CD4-positive, alpha-beta T cell (primary cell): ENCODE data around the gene CACNA1B. TPM values are rescaled to one million over a fixed set of nuclear protein-coding genes. Genes with fewer than 3 reads are reported as not detected.

ENCODE experiments used
- ATAC-seq: fragments of 200-7000 bp; cut with Tn5 transposase; one replicate; pipeline ENCODE4 v1.10.0; 2022; ENCODE audit warnings: mild to moderate bottlenecking; ENCODE audit not compliant: poor library complexity
- CTCF ChIA-PET: fragments of 350-600 bp; sonication (Branson Sonifier 250); formaldehyde crosslinking; loops from one replicate; lab custom pipeline; 2021; ENCODE audit warnings: antibody characterized with exemption, inconsistent platforms; lab: Charles Lee
- POLR2A ChIA-PET: fragments of 350-600 bp; sonication (Branson Sonifier 250); formaldehyde crosslinking; loops from one replicate; lab custom pipeline; 2021; ENCODE audit warnings: antibody characterized with exemption, inconsistent platforms; lab: Charles Lee
- DNase-seq, 14 experiments: peaks; one replicate each; pipeline ENCODE4 v3.0.0-alpha.2; 2013 to 2020; ENCODE audit warnings: mixed read lengths in 2 of 14
- H3K27ac ChIP-seq, 2 donors: one replicate each; pipeline versions ENCODE4 v1.5.1 to v1.7.0; 2013; ENCODE audit warnings: low read length in 2 of 2, low read depth in 1 of 2, mild to moderate bottlenecking in 1 of 2
- H3K27me3 ChIP-seq, 2 experiments: 1 replicate in 1 of 2; 2 replicates in 1 of 2; pipeline versions ENCODE4 v1.6.1 to v1.7.0; 2013; ENCODE audit warnings: low read length in 2 of 2, control low read depth in 1 of 2, mild to moderate bottlenecking in 1 of 2, moderate library complexity in 1 of 2; ENCODE audit not compliant: insufficient read depth in 2 of 2, control insufficient read depth in 1 of 2
- H3K36me3 ChIP-seq: one replicate; pipeline ENCODE4 v1.6.1; 2013; ENCODE audit warnings: low read length, control low read depth; ENCODE audit not compliant: insufficient read depth
- H3K4me1 ChIP-seq: one replicate; pipeline ENCODE4 v1.6.1; 2013; ENCODE audit warnings: low read length, control low read depth; ENCODE audit not compliant: insufficient read depth
- H3K4me3 ChIP-seq: one replicate; pipeline ENCODE4 v1.5.1; 2013; ENCODE audit warnings: mild to moderate bottlenecking, low read length, moderate library complexity
- H3K9me3 ChIP-seq, 2 experiments: 1 replicate in 1 of 2; 2 replicates in 1 of 2; pipeline versions ENCODE4 v1.6.1 to v1.7.0; 2013; ENCODE audit warnings: low read length in 2 of 2, mild to moderate bottlenecking in 2 of 2, control low read depth in 1 of 2, moderate library complexity in 1 of 2; ENCODE audit not compliant: control insufficient read depth in 1 of 2, insufficient read depth in 1 of 2
- H3K27ac Mint-ChIP-seq: one replicate; pipeline ENCODE4 v1.8.0; 2020; ENCODE audit warnings: mixed read lengths
- H3K27me3 Mint-ChIP-seq: one replicate; pipeline ENCODE4 v1.8.0; 2021; ENCODE audit warnings: mixed read lengths
- H3K36me3 Mint-ChIP-seq: one replicate; pipeline ENCODE4 v1.8.0; 2021; ENCODE audit warnings: low read depth, mixed read lengths
- H3K4me1 Mint-ChIP-seq: one replicate; pipeline ENCODE4 v1.8.0; 2021; ENCODE audit warnings: low read depth, mixed read lengths
- H3K4me3 Mint-ChIP-seq: one replicate; pipeline ENCODE4 v1.8.0; 2020; ENCODE audit warnings: mild to moderate bottlenecking, mixed read lengths
- H3K9me3 Mint-ChIP-seq: one replicate; pipeline ENCODE4 v1.8.0; 2020; ENCODE audit warnings: mixed read lengths
- CTCF ChIP-seq: fragments of 200-600 bp; IDR thresholded peaks from one replicate; pipeline ENCODE4 v1.8.0; 2022; ENCODE audit warnings: antibody characterized with exemption, mild to moderate bottlenecking
- intact Hi-C, 2 experiments: fragments of 100-400 bp; cut with DNase I in 1 of 2; cut with micrococcal nuclease in 1 of 2; formaldehyde crosslinking; loops; one replicate each; pipeline versions ENCODE4 v1.15.1 to v1.9.0; 2023 to 2025; cut with DNase I, micrococcal nuclease
- total RNA-seq, 174 experiments: library from RNA in 2 of 174; stranded (reverse) in 2 of 174; gene quantifications; one replicate each; pipeline ENCODE4 v1.2.3 and lab custom pipeline; 2021 to 2026

Gene CACNA1B
- total RNA-seq, 2 experiments from 2014 or later = not detected

GRCh38 chr9:137829260-137829996 is 48.2 kb upstream of the CACNA1B start:
- Mint-ChIP-seq H3K27me3 (no peaks in the 10 kb centered on the region), H3K4me1 (peaks cover 4% of the 10 kb centered on the region), H3K4me3 (no peak overlapping the region), H3K27ac (no peak overlapping the region), H3K9me3 (no peaks in the 10 kb centered on the region), H3K36me3 (peaks cover 61% of the 10 kb centered on the region)
- Histone ChIP-seq H3K9me3 (peaks cover 0 to 5% of the 10 kb centered on the region in 2 experiments), H3K27me3 (no peaks in the 10 kb centered on the region), H3K4me3 (no peak overlapping the region), H3K4me1 (no peaks in the 10 kb centered on the region), H3K36me3 (peaks cover 66% of the 10 kb centered on the region), H3K27ac (no peak overlapping the region)
- ATAC-seq = no peak
- CTCF ChIA-PET = no interaction called here
- POLR2A ChIA-PET = no interaction called here
- no peak for DNase-seq
- intact Hi-C loops = no loop called here
- TF ChIP-seq CTCF = no peak

- no peaks in the 10 kb centered on the region for H3K4me1 Mint-ChIP-seq
- H3K27ac Mint-ChIP-seq = no peak overlapping the region
- no peaks in the 10 kb centered on the region for H3K9me3 Mint-ChIP-seq
- CTCF ChIA-PET = no interaction called here
- H3K4me1 ChIP-seq = no peaks in the 10 kb centered on the region
- H3K4me3 ChIP-seq = no peak overlapping the region
- TF ChIP-seq CTCF = no peak
- H3K27ac ChIP-seq = no peak overlapping the region
- no peaks in the 10 kb centered on the region for H3K9me3 ChIP-seq
- H3K36me3 Mint-ChIP-seq = peaks cover 44% of the 10 kb centered on the region
- H3K36me3 ChIP-seq = peaks cover 67% of the 10 kb centered on the region
- ATAC-seq (no peak), DNase-seq (no peak)
- no peaks in the 10 kb centered on the region for H3K27me3 ChIP-seq
- POLR2A ChIA-PET = no interaction called here
- intact Hi-C loops = no loop called here
- no peak overlapping the region for H3K4me3 Mint-ChIP-seq
- H3K27me3 Mint-ChIP-seq = no peaks in the 10 kb centered on the region
These were observed 45.3 kb upstream of the CACNA1B start for GRCh38 chr9:137832191-137832700.

- DNase-seq (no peak), ATAC-seq (no peak)
- CTCF ChIA-PET = no interaction called here
- Mint-ChIP-seq H3K9me3 (no peaks in the 10 kb centered on the region), H3K4me1 (no peaks in the 10 kb centered on the region), H3K27ac (no peak overlapping the region), H3K27me3 (no peaks in the 10 kb centered on the region), H3K36me3 (peaks cover 43% of the 10 kb centered on the region), H3K4me3 (no peak overlapping the region)
- POLR2A ChIA-PET = no interaction called here
- intact Hi-C loops = no loop called here
- no peaks in the 10 kb centered on the region for H3K4me1 ChIP-seq
- H3K4me3 ChIP-seq = no peak overlapping the region
- peaks cover 66% of the 10 kb centered on the region for H3K36me3 ChIP-seq
- peaks cover 0 to 6% of the 10 kb centered on the region in 2 experiments for H3K9me3 ChIP-seq
- TF ChIP-seq CTCF = no peak
- H3K27me3 ChIP-seq = no peaks in the 10 kb centered on the region
- no peak overlapping the region for H3K27ac ChIP-seq
These were observed 44.6 kb upstream of the CACNA1B start for GRCh38 chr9:137832830-137833590.
